NB4 (cell line): ENCODE results near the gene B3GNT2.
"Not testable (repeated sequence)": the region's sequence is repeated elsewhere in the genome, so short reads cannot be mapped to it uniquely, and the experiment has no call there.

Experiments used
- DNase-seq: peaks from one replicate; pipeline ENCODE4 v3.0.0; 2010; ENCODE audit warnings: low read depth
- H3K4me3 ChIP-seq: one replicate; pipeline ENCODE4 v1.5.1; 2011; ENCODE audit warnings: mild to moderate bottlenecking, low read depth, low read length, moderate library complexity
- MYC ChIP-seq: IDR thresholded peaks from 2 replicates; pipeline ENCODE4 v1.6.1; 2011; ENCODE audit warnings: low read depth, low read length
- POLR2A ChIP-seq: IDR thresholded peaks from 2 replicates; pipeline ENCODE4 v1.6.1; 2011; ENCODE audit warnings: mild to moderate bottlenecking; ENCODE audit not compliant: insufficient read length; ENCODE audit errors: extremely low read depth
- TF ChIP-seq, protein P1 (sequence below): IDR thresholded peaks from one replicate; pipeline ENCODE4 v1.5.1; 2012; ENCODE audit warnings: low read depth, low read length
- TF ChIP-seq, protein P2 (sequence below): IDR thresholded peaks from 2 replicates; pipeline ENCODE4 v1.6.1; 2011; ENCODE audit warnings: low read depth, low read length

B3GNT2 gene

DNA sequence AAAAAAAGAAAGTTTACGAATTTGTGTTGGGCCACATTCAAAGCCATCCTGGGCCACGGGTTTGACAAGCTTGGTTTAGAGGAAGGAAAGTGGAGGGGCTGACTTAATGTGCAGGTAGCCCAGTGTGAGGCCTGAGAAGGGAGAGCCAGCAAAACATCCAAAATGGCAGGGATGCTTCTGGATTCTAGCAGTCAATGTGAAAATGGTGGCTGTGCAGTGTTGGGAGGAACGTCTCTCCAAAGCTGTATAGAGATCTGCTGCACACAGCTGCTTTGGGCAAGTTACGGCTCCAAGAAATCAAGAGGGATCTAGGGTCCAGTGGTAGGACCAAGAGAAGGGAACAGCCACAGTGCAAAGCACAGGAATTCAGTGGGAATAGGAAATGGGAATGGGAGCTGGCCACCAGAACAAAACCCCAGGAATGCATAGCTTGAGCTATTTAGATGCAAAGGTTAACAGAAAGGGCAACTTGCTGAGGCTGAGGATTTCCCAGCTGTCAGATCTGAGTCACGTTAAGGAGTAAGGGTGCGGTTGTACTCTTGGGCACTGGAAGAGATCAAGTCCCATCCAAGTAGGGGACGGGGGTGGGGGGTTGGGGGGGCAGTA is 70.6 kb downstream of the B3GNT2 start:
- TF ChIP-seq POLR2A (no peak), MYC (no peak)
- TF ChIP-seq, protein P1, sequence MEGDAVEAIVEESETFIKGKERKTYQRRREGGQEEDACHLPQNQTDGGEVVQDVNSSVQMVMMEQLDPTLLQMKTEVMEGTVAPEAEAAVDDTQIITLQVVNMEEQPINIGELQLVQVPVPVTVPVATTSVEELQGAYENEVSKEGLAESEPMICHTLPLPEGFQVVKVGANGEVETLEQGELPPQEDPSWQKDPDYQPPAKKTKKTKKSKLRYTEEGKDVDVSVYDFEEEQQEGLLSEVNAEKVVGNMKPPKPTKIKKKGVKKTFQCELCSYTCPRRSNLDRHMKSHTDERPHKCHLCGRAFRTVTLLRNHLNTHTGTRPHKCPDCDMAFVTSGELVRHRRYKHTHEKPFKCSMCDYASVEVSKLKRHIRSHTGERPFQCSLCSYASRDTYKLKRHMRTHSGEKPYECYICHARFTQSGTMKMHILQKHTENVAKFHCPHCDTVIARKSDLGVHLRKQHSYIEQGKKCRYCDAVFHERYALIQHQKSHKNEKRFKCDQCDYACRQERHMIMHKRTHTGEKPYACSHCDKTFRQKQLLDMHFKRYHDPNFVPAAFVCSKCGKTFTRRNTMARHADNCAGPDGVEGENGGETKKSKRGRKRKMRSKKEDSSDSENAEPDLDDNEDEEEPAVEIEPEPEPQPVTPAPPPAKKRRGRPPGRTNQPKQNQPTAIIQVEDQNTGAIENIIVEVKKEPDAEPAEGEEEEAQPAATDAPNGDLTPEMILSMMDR = no peak
- TF ChIP-seq, protein P2, sequence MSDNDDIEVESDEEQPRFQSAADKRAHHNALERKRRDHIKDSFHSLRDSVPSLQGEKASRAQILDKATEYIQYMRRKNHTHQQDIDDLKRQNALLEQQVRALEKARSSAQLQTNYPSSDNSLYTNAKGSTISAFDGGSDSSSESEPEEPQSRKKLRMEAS = no peak
- no peak overlapping the region for H3K4me3 ChIP-seq
- no peak for DNase-seq

DNA sequence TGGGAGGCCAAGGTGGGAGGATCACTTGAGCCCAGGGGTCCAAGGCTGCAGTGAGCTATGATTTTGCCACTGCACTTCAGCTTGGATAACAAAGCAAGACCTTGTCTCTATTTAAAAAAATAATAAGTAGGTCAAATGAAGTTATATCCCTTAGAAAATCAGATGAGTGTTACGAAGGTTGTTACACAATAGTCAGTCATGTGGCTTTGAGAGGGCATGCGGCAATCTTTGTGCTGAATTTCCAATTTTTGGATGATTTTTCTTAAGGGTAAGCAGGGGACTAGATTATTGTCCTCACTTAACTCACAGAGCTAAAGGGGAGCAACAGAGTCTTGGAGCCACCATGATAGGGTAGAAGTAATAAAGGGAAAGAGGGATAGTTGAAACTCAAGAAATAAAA is 71.8 kb downstream of the B3GNT2 start:
- TF ChIP-seq, protein P1 = no peak
- TF ChIP-seq POLR2A (no peak), MYC (no peak)
- TF ChIP-seq, protein P2 = no peak
- H3K4me3 ChIP-seq = no peak overlapping the region
- no peak for DNase-seq

DNA sequence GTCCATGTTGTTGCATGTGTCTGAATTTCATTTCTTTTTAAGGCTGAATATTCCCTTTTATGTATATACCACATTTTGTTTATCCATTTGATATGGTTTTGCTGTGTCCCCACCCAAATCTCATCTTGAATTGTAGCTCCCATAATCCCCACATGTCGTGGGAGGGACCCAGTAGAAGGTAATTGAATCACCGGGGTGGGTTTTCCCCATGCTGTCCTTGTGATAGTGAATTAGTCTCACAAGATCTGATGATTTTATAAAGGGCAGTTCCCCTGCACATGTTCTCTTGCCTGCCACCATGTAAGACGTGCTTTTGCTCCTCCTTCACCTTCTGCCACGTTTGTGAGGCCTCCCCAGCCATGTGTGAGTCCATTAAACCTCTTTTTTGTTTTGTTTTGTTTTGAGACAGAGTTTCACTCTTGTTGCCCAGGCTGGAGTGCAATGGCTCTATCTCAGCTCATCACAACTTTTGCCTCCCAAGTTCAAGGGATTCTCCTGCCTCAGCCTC is 72.8 kb downstream of the B3GNT2 start:
- not testable (repeated sequence) for DNase-seq

DNA sequence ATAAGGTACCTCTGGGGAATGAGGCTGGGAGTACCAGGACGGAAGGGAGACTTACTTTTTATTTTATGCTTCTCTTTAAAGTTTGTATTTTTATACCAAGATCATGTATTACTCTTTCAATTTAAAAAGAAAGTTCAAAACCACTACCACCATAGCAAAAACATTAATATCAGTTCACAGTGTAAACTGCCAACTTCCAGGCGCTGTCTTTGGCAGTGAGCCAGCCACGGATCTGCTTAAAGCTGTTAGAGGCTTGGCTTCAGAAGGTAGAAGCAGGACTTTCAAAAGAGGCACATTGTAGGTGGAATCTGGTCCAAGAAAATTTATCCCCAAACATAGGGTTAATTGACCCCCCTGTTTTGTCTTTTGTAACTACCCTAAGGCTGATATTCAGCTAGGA is 74.8 kb downstream of the B3GNT2 start:
- no peak for TF ChIP-seq POLR2A
- TF ChIP-seq, protein P1 = no peak
- TF ChIP-seq, protein P2 = no peak
- TF ChIP-seq MYC = no peak
- no peak overlapping the region for H3K4me3 ChIP-seq

More for the DNA sequence above, 72.8 kb downstream of the B3GNT2 start:
- not testable (repeated sequence) for H3K4me3 ChIP-seq

More for the DNA sequence above, 74.8 kb downstream of the B3GNT2 start:
- DNase-seq = no peak
